Measurements from ENCODE around the gene OPN1MW3. TPM values are rescaled to one million over a fixed set of nuclear protein-coding genes. Genes with fewer than 3 reads are reported as not detected.
"Not testable (repeated sequence)": the region's sequence is repeated elsewhere in the genome, so short reads cannot be mapped to it uniquely, and the experiment has no call there.

Gene OPN1MW3
- total RNA-seq, 1 donor from 2014 or later, result not detected

DNA sequence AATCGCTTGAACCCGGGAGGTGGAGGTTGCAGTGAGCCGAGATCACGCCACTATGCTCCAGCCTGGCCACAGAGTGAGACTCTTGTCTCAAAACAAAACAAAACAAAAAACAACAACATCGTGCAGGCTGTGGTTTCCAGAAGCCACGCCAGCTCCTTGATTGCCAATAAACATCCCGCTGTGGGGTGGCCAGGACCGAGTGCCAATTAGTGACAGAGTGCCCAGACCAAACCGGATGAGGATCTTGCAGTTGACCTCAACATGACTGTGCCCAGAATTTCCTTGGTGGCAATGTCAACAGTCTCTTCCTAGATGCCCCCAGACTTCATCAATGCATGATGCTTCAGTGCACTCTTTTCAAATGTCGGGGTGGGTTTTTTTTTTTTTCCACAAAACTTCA, 1.3 kb downstream of the OPN1MW3 start:
- intact Hi-C loops (cut with DNase I), result not testable (repeated sequence)

DNA sequence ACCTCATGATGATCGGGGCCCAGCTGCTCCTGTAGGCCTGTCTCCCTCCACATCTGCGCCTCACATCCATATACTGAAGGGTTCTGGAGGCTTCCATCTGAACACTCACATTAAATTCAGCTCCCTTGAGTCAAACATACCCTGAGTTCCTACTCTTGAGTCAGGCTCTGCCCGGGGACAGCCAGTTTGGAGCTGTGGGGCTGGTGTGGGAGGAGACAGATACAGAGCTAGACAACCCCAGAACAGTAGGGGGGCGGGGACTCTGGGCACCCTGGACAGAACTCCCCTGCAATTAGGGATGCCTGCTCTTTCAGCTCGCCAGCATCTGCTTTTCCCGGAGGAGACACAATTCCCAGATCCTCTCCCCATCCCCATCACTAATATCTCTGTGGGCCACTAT, 5.7 kb downstream of the OPN1MW3 start:
- intact Hi-C loops (cut with DNase I); H3K9me3 ChIP-seq; H3K36me3 ChIP-seq; H3K27me3 ChIP-seq; H3K4me1 ChIP-seq; DNase-seq (ENCODE audit: extremely low spot score in 2 of 2); H3K4me3 ChIP-seq; H3K27ac ChIP-seq: not testable (repeated sequence)

More for the DNA sequence above, 1.3 kb downstream of the OPN1MW3 start:
- not testable (repeated sequence) for DNase-seq (ENCODE audit: extremely low spot score in 2 of 2); H3K4me3 ChIP-seq; H3K9me3 ChIP-seq; H3K4me1 ChIP-seq; H3K27me3 ChIP-seq; H3K36me3 ChIP-seq; H3K27ac ChIP-seq

- H3K9me3 ChIP-seq; H3K4me1 ChIP-seq; H3K27me3 ChIP-seq; DNase-seq (ENCODE audit: extremely low spot score in 2 of 2); H3K27ac ChIP-seq; H3K4me3 ChIP-seq; intact Hi-C loops (cut with DNase I); H3K36me3 ChIP-seq: not testable (repeated sequence)
Observed at GRCh38 chrX:154269245-154269644, 11.9 kb downstream of the OPN1MW3 start.

- H3K36me3 ChIP-seq; DNase-seq (ENCODE audit: extremely low spot score in 2 of 2); H3K9me3 ChIP-seq; H3K4me1 ChIP-seq; H3K27me3 ChIP-seq; H3K27ac ChIP-seq; intact Hi-C loops (cut with DNase I); H3K4me3 ChIP-seq: not testable (repeated sequence)
Observed at GRCh38 chrX:154284489-154285338, 27.3 kb downstream of the OPN1MW3 start.

DNA sequence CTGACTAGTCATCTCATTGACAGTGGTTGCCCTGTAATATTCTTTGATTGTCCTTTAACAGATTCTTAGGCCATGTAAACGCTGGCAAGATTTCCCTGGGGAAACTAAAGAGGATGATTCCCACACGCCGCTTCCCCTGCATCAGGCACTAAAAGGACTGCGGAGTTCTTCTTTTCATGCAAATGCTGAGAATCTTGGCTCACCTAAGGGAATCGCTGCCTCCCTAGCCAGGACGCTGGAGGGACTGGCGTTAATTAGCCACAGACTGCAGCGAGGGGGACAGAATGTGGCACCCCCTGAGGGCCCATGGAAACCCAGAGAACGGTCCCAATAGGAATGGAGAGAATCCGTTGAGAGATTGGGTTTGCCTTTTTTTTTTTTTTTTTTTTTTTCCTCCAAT, 29.0 kb downstream of the OPN1MW3 start:
- H3K4me1 ChIP-seq; H3K9me3 ChIP-seq; H3K36me3 ChIP-seq; H3K4me3 ChIP-seq; intact Hi-C loops (cut with DNase I); H3K27ac ChIP-seq; H3K27me3 ChIP-seq; DNase-seq (ENCODE audit: extremely low spot score in 2 of 2): not testable (repeated sequence)

DNA sequence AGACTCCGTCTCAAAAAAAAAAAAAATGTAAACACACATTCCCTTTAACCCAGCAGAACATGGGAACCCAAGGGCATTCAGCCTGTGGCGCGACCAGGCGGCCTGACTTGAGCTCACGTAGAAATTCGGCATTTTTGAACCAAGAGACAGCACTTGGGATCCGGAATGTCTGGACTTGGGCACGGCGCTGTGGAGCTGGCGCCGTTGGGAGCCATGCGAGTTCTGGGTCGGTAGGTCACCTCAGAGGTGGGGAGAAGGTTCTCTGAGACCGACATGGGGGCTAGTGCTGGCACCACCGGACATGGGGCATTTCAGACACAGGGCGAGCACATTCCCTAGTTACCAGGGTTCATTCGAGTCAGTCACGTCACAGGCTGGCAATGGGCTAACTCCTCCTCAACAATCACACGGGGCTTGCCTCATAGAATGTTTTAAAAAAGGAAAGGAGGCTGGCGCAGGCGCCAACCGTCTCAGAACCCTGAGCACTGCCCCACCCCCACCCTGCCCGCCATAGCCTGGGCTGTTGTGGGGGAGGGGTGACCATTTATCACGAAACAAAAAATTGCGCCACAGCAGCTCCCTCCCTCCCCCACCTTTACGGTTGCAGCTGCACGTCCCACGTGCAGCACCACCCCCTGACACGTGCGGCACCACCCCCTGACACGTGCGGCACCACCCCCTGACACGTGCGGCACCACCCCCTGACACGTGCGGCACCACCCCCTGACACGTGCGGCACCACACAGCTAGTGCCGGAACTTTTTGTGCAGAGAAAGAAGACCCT, 37.6 kb downstream of the OPN1MW3 start, which contains the start of gene TEX28:
Gene TEX28, minus strand, starts transcription at position 334 of the 784 bp plus-strand sequence. CDS start 3,007 bp downstream, outside the sequence.
- Histone ChIP-seq H3K9me3 (no peaks in the 10 kb centered on the region), H3K4me1 (no peaks in the 10 kb centered on the region), H3K27ac (no peak within 1 kb of the TSS), H3K36me3 (no peaks in the 10 kb centered on the region), H3K27me3 (no peaks in the 10 kb centered on the region), H3K4me3 (no peak within 1 kb of the TSS)
- no peak for DNase-seq (ENCODE audit: extremely low spot score in 2 of 2)
- TF ChIP-seq CTCF (IDR thresholded peaks at IDR 0.05) (no peak), POLR2AphosphoS5 (IDR thresholded peaks at IDR 0.05; ENCODE audit: insufficient read depth in 1 of 2, low read depth in 1 of 2) (no peak), POLR2A (IDR thresholded peaks at IDR 0.05) (no peak)
- intact Hi-C loops (cut with DNase I), result no loop called here

DNA sequence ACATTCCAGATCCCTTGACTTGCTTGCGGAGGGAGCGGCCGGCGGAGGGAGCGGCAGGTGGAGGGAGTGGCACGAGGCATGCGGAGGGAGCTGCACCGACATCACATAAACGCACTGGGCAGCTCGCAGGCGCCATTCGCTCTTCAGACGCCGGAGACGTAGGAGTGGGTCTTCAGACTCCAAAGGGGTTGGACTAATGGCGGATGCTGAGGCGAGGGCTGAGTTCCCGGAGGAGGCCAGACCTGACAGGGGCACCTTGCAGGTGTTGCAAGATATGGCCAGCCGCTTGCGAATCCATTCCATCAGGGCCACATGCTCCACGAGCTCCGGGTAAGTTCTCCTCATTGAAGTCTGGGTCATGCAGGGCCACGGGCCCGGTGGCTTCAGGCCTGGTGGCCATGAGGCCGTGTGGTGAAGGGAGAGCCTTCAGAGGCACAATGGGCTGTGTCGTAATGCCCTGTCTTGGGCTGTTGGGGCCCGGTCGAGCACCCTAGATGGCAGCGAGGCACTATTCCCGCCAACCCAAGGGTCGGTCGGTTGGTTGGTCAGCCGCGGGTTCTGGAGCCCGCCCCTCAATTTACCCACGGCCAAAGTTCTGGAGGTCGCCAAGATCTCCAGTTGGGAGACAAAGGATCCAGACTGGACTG, 38.4 kb downstream of the OPN1MW3 start, which contains the start of gene TKTL1:
Gene TKTL1, plus strand, starts transcription at position 132 of the 647 bp plus-strand sequence. Its CDS starts 65 bp downstream, at position 197.
- Histone ChIP-seq H3K27ac (no peak within 1 kb of the TSS), H3K36me3 (no peaks in the 10 kb centered on the region), H3K4me3 (no peak within 1 kb of the TSS), H3K27me3 (no peaks in the 10 kb centered on the region), H3K4me1 (no peaks in the 10 kb centered on the region), H3K9me3 (no peaks in the 10 kb centered on the region)
- no peak for TF ChIP-seq POLR2AphosphoS5 (IDR thresholded peaks at IDR 0.05; ENCODE audit: insufficient read depth in 1 of 2, low read depth in 1 of 2)
- no peak for TF ChIP-seq POLR2A (IDR thresholded peaks at IDR 0.05)
- TF ChIP-seq CTCF (IDR thresholded peaks at IDR 0.05), result no peak
- intact Hi-C loops (cut with DNase I), result no loop called here
- no peak for DNase-seq (ENCODE audit: extremely low spot score in 2 of 2)
